Brain microvascular endothelial cell (primary cell): Measurements from ENCODE around the gene TACC2.

ENCODE experiments used
- DNase-seq: peaks from one replicate; pipeline ENCODE4 v3.0.0-alpha.2; 2020
- H3K27ac ChIP-seq: fragments of 250-450 bp; sonication (Bioruptor Pico); 2 replicates; pipeline ENCODE4 v1.5.1; 2020; ENCODE audit warnings: mild to moderate bottlenecking, moderate library complexity
- H3K27me3 ChIP-seq: fragments of 250-450 bp; sonication (Bioruptor Pico); replicated peaks from 2 replicates; pipeline ENCODE4 v1.5.1; 2020; ENCODE audit warnings: mild to moderate bottlenecking
- H3K36me3 ChIP-seq: fragments of 250-450 bp; sonication (Bioruptor Pico); replicated peaks from 2 replicates; pipeline ENCODE4 v1.5.1; 2020; ENCODE audit warnings: mild to moderate bottlenecking
- H3K4me3 ChIP-seq: 2 replicates; pipeline ENCODE4 v1.5.1; 2011; ENCODE audit warnings: low read depth, mild to moderate bottlenecking, control low read depth, low read length, moderate library complexity
- in situ Hi-C: cut with HindIII; loops from 2 replicates; pipeline ENCODE4 v1.10.0; 2017; ENCODE audit warnings: low sequenced_read_pairs, low pct_ligation_motif_present
- TF ChIP-seq, protein P1 (sequence below): IDR thresholded peaks from 2 replicates; pipeline ENCODE4 v1.5.1; 2011; ENCODE audit warnings: low read depth, mild to moderate bottlenecking, moderate library complexity, low read length, control low read depth, inconsistent platforms; ENCODE audit errors: missing control alignments

The TACC2 gene

DNA sequence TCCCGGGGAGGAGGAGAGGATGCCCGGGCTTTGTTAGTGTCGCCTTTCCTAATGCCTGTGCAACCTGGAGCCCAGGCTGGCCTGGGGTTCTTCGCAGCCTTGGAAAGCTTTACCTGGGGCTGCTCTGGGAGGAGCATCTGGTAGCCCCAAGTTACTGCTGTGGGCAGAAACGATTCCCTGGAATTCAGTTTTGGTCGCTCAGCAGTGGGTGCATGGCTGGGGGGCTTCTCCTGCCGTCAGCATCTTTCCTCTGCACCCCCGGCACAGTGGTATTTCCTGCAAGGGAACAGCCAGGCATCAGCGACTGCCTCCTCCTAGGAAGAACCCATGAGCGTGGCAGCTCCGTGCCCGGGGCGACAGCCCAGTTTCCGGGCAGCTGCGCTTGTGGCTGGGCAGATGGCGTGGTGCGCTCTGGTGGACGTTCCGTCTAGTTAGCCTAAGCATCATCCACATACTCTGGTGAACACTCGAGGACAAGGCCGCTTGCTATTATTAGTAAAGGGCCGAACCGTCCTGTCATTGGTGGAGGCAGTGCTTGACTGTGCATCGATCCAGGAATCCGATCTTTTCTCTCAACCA lies 175.1 kb downstream of the TACC2 start:
- in situ Hi-C loops, result no loop called here
- Histone ChIP-seq H3K4me3 (peak overlapping the region; percentile 60), H3K27ac (no peak overlapping the region), H3K36me3 (no peaks in the 10 kb centered on the region), H3K27me3 (no peaks in the 10 kb centered on the region)
- no peak for DNase-seq
- TF ChIP-seq, protein P1, sequence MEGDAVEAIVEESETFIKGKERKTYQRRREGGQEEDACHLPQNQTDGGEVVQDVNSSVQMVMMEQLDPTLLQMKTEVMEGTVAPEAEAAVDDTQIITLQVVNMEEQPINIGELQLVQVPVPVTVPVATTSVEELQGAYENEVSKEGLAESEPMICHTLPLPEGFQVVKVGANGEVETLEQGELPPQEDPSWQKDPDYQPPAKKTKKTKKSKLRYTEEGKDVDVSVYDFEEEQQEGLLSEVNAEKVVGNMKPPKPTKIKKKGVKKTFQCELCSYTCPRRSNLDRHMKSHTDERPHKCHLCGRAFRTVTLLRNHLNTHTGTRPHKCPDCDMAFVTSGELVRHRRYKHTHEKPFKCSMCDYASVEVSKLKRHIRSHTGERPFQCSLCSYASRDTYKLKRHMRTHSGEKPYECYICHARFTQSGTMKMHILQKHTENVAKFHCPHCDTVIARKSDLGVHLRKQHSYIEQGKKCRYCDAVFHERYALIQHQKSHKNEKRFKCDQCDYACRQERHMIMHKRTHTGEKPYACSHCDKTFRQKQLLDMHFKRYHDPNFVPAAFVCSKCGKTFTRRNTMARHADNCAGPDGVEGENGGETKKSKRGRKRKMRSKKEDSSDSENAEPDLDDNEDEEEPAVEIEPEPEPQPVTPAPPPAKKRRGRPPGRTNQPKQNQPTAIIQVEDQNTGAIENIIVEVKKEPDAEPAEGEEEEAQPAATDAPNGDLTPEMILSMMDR, result peak; percentile 14

DNA sequence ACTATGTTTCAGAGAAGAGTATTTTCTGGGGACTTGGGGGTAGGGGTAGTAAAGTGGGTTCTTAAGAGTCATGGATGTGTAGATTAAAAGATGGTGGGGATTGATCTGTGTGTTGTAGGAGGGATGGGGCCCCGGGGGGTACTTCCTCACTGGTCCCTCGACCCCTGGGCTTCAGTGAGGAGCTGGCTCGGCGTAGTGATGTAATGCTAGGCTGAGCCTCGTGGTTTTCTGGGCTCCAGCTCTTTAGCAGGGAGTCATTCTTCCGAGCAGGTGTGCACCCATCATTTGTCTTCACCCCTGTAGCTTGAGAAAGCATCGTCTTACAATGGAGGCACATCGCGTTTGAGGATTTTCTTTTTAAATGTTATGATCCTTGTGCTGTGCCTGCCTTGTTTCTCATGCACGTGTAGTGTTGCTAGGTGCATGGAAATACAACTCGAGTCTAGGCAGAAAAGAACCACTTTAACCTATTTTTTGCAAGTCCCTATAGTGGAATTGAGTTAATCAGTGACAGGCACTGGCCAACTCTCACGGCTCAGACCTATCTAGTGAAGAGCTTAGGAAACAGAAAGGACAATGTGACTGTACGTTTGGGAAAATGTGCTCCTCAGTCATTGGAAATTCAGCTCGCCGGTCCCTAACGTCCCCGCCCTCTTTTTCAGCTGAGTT lies 176.0 kb downstream of the TACC2 start:
- in situ Hi-C loops, result no loop called here
- Histone ChIP-seq H3K4me3 (no peak overlapping the region), H3K36me3 (no peaks in the 10 kb centered on the region), H3K27ac (no peak overlapping the region), H3K27me3 (no peaks in the 10 kb centered on the region)
- no peak for DNase-seq
- TF ChIP-seq, protein P1, result no peak

DNA sequence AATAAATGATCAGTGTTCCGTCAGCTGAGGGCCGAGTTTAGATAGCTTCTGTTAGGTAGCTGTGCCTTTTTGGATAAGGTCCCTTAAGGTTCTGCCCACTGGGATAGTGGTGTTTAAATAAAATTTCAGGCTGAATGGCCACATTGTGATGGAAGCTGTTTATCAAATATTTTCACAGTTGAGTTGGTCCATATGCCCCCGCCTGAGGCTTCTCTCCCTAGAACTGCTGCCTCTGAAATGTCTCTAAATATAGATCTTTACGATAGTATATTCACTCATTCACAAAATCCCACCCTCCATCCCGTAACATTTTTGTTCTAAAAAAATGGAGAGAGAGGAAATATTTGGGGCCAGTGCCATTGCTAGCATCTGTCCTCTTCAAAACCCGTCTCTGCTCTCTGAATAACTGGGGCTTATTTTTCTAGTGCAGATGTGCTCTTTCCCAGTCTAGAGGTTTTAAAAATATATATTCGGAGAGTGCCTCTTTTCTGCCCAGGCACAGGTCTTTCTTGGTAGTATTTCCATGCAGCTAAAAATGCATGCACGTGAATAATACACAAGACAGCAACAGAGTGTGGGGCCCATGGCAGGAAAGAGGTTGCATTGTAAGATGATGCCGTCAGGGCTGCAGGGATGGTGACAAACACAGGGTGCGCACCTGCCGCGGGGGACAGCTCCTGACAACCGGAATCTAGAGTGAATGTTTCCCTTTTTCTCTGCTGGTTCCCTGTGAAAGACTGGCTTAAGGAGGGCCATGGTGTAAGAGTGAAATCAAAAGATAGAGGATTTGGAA lies 176.7 kb downstream of the TACC2 start:
- no peaks in the 10 kb centered on the region for H3K27me3 ChIP-seq
- in situ Hi-C loops, result no loop called here
- TF ChIP-seq, protein P1, result no peak

GRCh38 chr10:122168101-122168500 lies 179.1 kb downstream of the TACC2 start:
- TF ChIP-seq, protein P1, result no peak
- in situ Hi-C loops, result no loop called here
- Histone ChIP-seq H3K27me3 (no peaks in the 10 kb centered on the region), H3K4me3 (no peak overlapping the region), H3K27ac (no peak overlapping the region), H3K36me3 (no peaks in the 10 kb centered on the region)
- DNase-seq, result no peak

More for the DNA sequence above, 176.7 kb downstream of the TACC2 start:
- Histone ChIP-seq H3K4me3 (no peak overlapping the region), H3K27ac (no peak overlapping the region), H3K36me3 (no peaks in the 10 kb centered on the region)
- no peak for DNase-seq

- no peak overlapping the region for H3K27ac ChIP-seq
- DNase-seq, result no peak
- TF ChIP-seq, protein P1, result no peak
- in situ Hi-C loops, result no loop called here
- H3K36me3 ChIP-seq, result no peaks in the 10 kb centered on the region
- no peak overlapping the region for H3K4me3 ChIP-seq
- no peaks in the 10 kb centered on the region for H3K27me3 ChIP-seq
Observed at GRCh38 chr10:122168598-122169394, 179.8 kb downstream of the TACC2 start.
